Dedifferentiated amniotic fluid mesenchymal stem cell (primary cell): ENCODE data around the gene SND1.
A peak's percentile ranks its signal among the peaks of the same experiment; 100 is the strongest.

Source experiments
- DNase-seq: peaks from one replicate; pipeline ENCODE4 v3.0.0-alpha.2; 2016; ENCODE audit errors: extremely low spot score

SND1 gene

GRCh38 chr7:127766831-127767459, 115.0 kb downstream of the SND1 start:
- DNase-seq, result no peak

GRCh38 chr7:127768241-127768640, 116.2 kb downstream of the SND1 start:
- DNase-seq, result no peak

DNA sequence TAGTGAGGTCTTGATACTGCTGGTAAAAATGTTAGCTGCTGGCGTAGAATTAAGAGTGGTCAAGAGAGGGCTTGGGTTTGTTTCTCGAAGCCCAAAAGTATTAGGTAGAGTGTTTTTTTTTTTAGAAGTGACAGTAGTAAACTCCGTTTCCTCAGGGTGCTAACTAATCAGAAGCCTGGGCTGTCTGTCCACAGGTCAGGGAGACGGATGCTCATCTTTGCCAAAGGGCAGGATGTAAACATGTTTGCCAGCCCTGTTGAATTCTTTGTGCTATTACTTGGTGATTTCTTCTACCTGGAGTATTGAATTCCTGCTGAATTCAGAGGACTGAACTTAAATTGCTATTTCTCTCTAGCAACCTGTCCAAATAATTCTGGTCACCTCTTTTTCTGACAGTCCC, 117.1 kb downstream of the SND1 start:
- DNase-seq, result no peak

DNA sequence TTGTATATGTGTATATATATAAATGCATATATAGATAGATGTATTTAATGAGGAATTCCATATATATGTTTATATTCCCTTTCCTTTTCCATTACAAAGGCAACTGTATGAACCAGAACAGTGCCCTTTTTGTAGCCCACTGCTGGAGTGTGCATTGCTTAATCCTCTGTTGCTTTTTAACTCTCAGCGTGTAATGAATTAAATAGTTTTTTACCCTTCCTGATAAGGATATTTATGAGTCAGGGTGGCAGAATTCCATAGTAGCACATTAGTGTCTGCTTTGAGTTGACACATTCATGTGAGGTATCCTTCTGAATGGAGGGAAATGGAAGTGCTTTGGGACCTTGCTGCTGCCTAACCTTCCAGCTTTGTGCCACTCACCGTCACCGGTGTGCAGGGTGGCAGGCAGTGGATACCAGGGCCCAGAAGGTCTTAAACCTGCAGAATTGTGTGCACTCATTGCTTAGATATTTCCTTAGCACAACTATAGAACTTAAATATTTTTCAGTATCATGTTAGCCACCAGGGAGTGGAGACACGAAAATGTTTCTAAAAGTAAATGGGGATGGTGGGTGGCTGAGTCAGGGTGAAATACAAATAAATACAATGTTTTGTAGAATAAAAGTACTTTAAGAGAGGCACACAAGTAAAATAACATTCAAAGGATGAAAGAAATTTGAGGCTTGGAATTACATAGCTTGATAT, 117.9 kb downstream of the SND1 start:
- no peak for DNase-seq

GRCh38 chr7:127770885-127771284, 118.9 kb downstream of the SND1 start:
- no peak for DNase-seq

DNA sequence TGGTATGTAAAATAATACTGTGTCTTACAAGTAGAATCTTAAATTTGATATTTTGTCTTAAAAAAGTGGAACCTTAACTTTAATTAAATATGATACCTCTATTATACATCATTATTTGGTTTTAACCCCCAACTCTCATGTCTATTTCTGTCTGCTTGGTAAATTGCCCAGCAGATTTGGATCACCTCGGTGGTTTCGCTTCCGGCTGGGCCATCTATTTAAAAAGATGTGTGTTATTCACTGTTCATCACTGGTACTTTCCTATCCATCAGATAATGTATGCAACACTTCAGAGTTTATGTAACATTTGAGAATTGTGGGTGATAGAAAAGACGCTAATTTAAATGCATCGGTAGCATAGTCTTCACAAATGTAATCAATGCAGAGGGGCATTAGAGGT, 119.7 kb downstream of the SND1 start:
- DNase-seq, result no peak

- peak; percentile 54 for DNase-seq
Measured at GRCh38 chr7:127776776-127777386, 124.9 kb downstream of the SND1 start.

DNA sequence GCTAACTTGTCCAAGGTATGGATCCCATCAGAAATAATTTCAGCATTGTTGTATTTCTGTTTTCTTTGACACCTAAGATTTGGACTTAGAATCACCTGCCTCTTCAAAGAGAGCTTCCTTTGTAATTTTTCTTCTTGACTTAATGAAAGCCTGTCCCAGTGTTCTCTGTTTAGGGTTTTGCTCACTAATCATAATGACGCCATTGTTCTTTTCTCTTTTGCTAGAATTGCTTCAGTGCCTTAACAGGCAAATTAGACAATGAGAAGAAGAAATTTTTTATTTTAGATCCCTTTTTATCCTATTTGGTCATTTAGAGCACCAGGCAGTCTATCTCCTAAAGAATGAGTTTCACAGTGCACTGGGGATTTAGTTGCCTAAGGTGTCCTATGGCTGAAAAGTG, 128.5 kb downstream of the SND1 start:
- no peak for DNase-seq

DNA sequence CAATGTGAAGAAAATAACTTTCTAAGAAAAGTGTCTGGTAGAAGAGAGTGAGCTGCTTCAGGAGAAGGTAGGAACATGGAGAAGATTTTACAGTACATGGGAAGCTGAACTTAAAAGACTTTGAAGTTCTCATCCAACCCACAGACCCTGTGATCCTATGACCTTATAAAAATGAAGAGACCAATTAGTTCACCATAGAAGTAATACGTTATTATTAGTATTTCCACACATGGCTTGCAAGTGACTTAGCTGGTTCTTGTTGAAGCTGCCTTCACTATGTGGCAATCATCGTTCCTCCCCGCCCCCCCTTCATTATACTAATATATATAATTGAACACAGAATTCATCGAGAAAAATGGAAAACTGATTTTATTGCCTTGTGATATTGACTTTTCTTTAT, 129.1 kb downstream of the SND1 start:
- no peak for DNase-seq

DNA sequence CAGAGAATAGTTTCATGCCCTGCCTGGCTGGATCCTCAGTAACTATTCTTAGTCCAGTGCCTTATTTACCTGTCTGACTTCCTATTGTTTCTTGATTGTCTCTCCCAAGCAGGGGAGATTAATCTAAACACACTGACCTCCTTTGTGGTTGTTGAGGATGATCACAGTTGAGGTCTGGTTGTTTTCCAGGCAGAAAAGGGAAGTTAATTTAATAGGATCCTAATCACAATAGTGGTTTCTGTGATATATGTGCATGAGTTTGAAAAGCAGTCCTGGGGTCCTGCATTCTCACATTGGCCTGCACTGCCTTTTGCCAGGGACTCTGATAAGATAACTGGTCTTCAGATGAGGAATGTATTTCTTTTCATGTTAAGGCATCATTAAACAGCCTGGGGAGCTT, 130.1 kb downstream of the SND1 start:
- no peak for DNase-seq

DNA sequence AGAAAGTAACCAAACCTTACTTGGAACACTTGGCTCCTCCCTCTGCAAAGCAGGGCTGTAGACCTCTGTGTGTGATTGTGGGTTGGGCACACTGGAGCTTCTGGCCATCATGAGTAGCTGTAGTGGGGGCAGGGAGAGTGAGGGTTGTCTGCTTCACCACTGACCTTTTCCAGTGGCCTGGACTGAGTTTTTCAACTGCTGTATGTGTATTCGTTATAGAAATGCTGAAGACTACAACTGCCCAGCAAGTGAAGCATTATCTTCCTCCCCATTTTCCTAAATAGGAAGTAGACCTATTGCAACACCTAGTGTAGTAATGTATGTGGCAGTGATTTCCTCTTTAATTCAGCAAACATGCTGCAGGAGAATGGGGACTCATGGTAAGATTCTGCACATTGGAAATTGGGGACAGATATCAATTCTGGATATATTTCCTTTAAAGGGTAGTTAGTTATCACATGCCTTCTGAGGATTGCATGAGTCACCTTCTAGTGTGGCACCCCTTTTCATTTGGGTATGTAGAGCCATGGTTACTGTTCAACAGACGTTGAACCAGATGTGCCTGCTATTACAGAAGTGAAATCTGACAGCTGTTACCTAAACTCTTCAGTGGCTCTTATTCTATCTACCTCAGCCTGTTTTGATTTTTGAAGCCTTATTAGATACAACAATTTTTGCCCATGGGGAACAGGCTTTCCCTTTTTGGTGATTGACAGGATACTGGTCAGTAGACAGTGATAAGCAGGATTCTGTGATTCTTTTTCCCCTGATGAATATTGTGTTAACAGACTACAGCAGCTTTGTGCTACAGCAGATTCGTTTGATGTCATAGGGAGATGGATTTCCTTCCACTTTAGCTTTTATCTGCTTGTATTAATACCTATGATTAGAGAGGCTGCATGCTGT, 130.9 kb downstream of the SND1 start:
- no peak for DNase-seq

DNA sequence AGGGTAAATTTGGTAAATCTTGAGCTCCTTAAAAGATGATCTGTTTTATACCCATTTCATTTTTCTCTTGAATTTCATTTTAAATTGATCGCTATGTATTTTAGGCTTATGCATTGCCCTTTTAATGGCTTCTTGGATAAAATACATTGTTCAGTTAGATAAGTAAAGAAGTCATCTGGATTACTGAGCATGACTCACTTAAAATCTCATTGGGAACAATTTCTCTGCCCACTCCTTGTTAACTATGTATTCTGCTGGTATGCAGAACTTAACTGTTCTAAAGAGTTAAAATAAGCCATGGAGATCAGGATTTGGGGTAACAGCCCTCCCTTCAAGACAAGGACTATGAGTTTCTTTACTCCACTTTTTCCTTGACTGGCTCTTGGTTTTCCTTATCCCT, 134.2 kb downstream of the SND1 start:
- no peak for DNase-seq

- DNase-seq, result no peak
Measured at GRCh38 chr7:127789031-127789430, 137.0 kb downstream of the SND1 start.

DNA sequence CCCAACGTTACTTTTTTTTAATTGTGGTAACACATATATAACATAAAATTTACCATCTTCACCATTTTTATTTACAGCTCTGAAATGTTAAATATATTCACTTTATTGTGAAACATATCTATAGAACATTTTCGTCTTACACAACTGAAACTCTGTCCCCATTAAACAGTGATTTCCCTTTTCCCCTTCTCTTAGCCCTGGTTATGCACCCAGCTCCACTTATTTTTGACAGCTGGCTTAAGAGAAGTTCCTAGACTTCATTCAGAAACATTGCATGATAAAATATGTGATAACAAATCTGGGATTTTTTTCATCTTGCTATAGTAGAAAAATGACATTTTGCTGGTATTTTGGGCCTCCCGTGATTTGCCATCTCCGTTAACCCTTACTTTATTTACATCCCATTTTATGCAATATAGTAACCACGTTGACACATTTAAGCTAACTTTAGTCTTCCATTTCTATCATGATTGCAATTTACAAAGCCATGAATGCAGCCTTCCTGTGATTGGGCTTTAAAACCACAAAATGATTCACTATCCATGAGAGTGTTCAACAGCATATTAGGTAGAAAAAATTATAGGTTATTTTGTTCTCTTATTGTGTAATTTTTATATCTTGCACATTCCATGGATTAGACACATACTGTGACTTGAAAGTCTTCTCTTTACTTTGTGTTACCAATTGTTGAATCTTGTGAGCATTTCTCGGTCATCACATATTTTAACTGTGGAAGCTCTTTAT, 139.6 kb downstream of the SND1 start:
- no peak for DNase-seq

- no peak for DNase-seq
Measured at GRCh38 chr7:127792528-127793342, 140.7 kb downstream of the SND1 start.

DNA sequence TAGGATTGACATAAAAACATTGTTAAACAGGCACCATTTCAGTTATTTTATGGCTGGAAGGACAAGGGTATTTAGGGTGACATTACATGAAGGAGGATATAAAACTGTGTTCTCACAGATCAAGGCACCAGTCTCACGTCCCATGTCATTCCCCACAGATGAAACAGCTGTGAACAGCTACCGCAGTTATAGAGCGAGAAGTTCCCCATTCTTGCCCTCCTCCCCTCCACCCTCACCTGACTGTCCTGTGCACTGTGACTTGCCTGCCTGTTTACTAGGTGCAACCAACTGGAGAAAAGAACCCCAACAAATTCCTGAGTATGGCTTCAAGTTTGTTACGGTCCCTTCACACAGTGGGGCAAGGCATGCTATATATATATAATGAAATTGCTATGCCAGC, 141.6 kb downstream of the SND1 start:
- DNase-seq, result no peak

- no peak for DNase-seq
Measured at GRCh38 chr7:127794136-127794535, 142.1 kb downstream of the SND1 start.

- no peak for DNase-seq
Measured at GRCh38 chr7:127794551-127794950, 142.6 kb downstream of the SND1 start.

DNA sequence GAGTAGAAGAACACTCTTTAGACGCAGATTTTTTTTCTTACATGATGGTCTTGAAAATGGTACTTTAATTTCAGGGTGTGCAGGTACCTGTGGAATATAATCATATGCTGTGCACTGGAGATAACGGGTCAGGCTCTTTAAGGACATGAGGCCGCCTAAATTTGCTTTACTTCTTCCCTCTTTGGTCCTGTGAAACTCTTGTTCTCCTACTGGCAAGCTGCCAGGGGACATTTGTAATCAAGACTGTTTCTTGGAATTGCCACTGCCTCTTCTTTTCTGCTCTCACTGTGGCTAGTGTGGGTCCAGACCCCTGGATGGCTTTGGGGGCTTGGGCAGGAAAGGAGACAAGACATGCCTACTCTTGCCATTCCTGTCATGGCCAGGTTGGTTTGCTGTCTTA, 146.0 kb downstream of the SND1 start:
- DNase-seq, result no peak

- DNase-seq, result no peak
Measured at GRCh38 chr7:127798769-127799372, 146.9 kb downstream of the SND1 start.
